Cardiac muscle cell (in vitro differentiated cells and primary cell): ENCODE data around the gene CYB5A. TPM values are rescaled to one million over a fixed set of nuclear protein-coding genes. Genes with fewer than 3 reads are reported as not detected.
A peak's percentile ranks its signal among the peaks of the same experiment; 100 is the strongest.

Experiments used
- DNase-seq, 2 donors: peaks; one replicate each; pipeline versions ENCODE4 v3.0.0 to v3.0.0-alpha.2; 2010 to 2017; ENCODE audit warnings: low read depth in 1 of 2, low spot score in 1 of 2
- H3K27ac ChIP-seq: fragments of 200-600 bp; sonication (generic); 2 replicates; pipeline ENCODE4 v1.5.1; 2016
- H3K27me3 ChIP-seq: fragments of 200-600 bp; sonication (generic); 2 replicates; pipeline ENCODE4 v1.6.0; 2016; ENCODE audit warnings: control low read depth
- H3K36me3 ChIP-seq: fragments of 200-600 bp; sonication (generic); 2 replicates; pipeline ENCODE4 v1.5.1; 2016; ENCODE audit warnings: control low read depth
- H3K4me1 ChIP-seq: fragments of 200-600 bp; sonication (generic); 2 replicates; pipeline ENCODE4 v1.8.1; 2017; ENCODE audit warnings: low read depth, mild to moderate bottlenecking, mixed run types
- H3K4me3 ChIP-seq: fragments of 200-600 bp; sonication (generic); 2 replicates; pipeline ENCODE4 v1.5.1; 2016; ENCODE audit warnings: mild to moderate bottlenecking
- H3K9me3 ChIP-seq: fragments of 200-600 bp; sonication (generic); 2 replicates; pipeline ENCODE4 v1.5.1; 2017; ENCODE audit warnings: low read depth, mild to moderate bottlenecking, control low read depth
- polyA plus RNA-seq: library from polyadenylated mRNA; unstranded; fragments of >200 nt; fragmentation: Nextera tagmentation; extraction: Ambion mirVana; gene quantifications from 2 replicates; pipeline ENCODE4 v1.2.1, GENCODE V29; 2016
- total RNA-seq: library from RNA; depleted of rRNA; stranded (reverse); fragments of >200 nt; gene quantifications from 2 replicates; pipeline ENCODE4 v1.2.3, GENCODE V29; 2016
- TF ChIP-seq, protein P1 (sequence below): IDR thresholded peaks from 2 replicates; pipeline ENCODE4 v1.5.1; 2012; ENCODE audit warnings: low read depth, mild to moderate bottlenecking, low read length

CYB5A gene
- total and polyA plus RNA-seq, 2 experiments from 2014 or later, result 150 to 201 TPM

- H3K27me3 ChIP-seq, result no peaks in the 10 kb centered on the region
- H3K9me3 ChIP-seq, result no peaks in the 10 kb centered on the region
- no peaks in the 10 kb centered on the region for H3K36me3 ChIP-seq
- no peak overlapping the region for H3K4me3 ChIP-seq
- DNase-seq, result peak in 1 of 2 donors; percentile 39
- TF ChIP-seq, protein P1, sequence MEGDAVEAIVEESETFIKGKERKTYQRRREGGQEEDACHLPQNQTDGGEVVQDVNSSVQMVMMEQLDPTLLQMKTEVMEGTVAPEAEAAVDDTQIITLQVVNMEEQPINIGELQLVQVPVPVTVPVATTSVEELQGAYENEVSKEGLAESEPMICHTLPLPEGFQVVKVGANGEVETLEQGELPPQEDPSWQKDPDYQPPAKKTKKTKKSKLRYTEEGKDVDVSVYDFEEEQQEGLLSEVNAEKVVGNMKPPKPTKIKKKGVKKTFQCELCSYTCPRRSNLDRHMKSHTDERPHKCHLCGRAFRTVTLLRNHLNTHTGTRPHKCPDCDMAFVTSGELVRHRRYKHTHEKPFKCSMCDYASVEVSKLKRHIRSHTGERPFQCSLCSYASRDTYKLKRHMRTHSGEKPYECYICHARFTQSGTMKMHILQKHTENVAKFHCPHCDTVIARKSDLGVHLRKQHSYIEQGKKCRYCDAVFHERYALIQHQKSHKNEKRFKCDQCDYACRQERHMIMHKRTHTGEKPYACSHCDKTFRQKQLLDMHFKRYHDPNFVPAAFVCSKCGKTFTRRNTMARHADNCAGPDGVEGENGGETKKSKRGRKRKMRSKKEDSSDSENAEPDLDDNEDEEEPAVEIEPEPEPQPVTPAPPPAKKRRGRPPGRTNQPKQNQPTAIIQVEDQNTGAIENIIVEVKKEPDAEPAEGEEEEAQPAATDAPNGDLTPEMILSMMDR, result no peak
- H3K27ac ChIP-seq, result peak overlapping the region; percentile 84
- H3K4me1 ChIP-seq, result peaks cover 40% of the 10 kb centered on the region
Measured at GRCh38 chr18:74255131-74255616, 36.6 kb downstream of the CYB5A start.

DNA sequence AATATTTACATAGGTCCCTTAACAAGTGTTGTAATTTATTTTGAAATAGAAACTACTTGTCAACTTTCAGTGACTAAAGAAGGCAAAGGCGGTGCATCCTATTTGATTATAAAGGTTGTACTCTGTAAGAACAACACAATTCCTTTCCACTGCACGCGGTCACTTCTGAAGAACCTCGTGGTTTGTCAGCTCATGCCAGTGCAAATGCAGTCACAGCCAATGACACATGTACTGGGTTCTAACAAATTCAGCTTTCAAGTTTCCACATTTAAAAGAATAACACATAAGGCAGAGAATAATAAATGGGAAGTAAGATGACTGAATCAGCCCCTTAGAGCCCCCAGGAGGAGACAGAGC lies 39.7 kb downstream of the CYB5A start:
- no peaks in the 10 kb centered on the region for H3K9me3 ChIP-seq
- TF ChIP-seq, protein P1, result no peak

DNA sequence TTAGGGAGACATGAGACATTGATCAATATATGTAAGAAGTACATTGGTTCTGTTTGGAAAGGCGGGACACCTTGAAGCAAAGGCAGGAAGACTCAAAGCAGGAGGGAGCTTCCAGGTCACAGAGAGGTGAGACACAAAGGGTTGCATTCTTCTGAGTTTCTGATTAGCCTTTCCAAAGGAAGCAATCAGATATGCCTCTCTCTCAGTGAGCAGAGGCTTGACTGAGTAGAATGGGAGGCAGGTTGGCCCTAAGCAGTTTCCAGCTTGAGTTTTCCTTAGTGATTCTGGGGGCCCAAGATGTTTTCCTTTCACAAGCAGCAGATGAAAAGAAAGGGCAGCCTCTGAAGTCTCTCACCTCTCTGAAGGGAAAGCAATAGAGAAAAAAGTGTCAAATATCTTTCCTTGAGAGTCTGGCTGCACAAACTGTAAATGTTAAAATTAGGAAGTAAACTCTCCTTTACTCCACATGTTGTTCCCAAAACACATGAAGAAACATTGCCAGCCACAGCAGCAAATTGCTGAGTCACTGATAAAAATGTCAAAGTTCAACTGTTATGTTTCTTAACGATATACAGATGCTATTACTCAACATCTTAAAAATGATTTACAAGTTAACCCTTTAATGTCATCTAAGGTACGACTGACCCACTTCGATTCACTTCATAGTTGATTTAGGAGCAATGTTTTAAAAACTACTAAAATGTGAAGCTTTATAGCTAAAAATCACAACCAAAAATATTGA lies 40.3 kb downstream of the CYB5A start:
- Histone ChIP-seq H3K4me1 (peaks cover 33% of the 10 kb centered on the region), H3K27me3 (no peaks in the 10 kb centered on the region), H3K27ac (peak overlapping the region; percentile 88), H3K36me3 (no peaks in the 10 kb centered on the region), H3K9me3 (no peaks in the 10 kb centered on the region), H3K4me3 (no peak overlapping the region)
- DNase-seq, result peak in 1 of 2 donors; percentile 92
- TF ChIP-seq, protein P1, result no peak

More for the DNA sequence above, 39.7 kb downstream of the CYB5A start:
- peak in 1 of 2 donors; percentile 66 for DNase-seq
- Histone ChIP-seq H3K4me3 (no peak overlapping the region), H3K27me3 (no peaks in the 10 kb centered on the region), H3K36me3 (no peaks in the 10 kb centered on the region), H3K4me1 (peaks cover 38% of the 10 kb centered on the region), H3K27ac (peak overlapping the region; percentile 88)

DNA sequence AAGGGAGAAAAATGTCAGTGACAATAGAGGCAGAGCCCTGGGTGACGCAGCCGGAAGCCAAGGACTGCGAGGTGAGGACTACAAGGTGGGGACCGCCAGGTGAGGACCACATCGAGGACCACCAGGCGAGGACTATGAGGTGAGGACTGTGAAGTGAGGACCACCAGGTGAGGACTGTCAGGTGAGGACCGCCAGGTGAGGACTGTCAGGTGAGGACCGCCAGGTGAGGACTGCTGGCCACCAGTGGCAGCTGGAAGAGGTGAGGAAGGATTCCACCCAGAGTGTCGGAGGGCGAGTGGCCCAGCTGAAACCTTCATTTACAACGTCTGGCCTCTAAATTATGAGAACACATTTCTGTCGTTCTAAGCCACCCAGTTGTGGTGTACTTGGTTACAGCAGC lies 41.6 kb downstream of the CYB5A start:
- H3K36me3 ChIP-seq, result no peaks in the 10 kb centered on the region
- no peak overlapping the region for H3K27ac ChIP-seq
- DNase-seq, result no peak
- peaks cover 19% of the 10 kb centered on the region for H3K4me1 ChIP-seq
- no peaks in the 10 kb centered on the region for H3K9me3 ChIP-seq
- H3K4me3 ChIP-seq, result no peak overlapping the region
- H3K27me3 ChIP-seq, result no peaks in the 10 kb centered on the region
- TF ChIP-seq, protein P1, result no peak

DNA sequence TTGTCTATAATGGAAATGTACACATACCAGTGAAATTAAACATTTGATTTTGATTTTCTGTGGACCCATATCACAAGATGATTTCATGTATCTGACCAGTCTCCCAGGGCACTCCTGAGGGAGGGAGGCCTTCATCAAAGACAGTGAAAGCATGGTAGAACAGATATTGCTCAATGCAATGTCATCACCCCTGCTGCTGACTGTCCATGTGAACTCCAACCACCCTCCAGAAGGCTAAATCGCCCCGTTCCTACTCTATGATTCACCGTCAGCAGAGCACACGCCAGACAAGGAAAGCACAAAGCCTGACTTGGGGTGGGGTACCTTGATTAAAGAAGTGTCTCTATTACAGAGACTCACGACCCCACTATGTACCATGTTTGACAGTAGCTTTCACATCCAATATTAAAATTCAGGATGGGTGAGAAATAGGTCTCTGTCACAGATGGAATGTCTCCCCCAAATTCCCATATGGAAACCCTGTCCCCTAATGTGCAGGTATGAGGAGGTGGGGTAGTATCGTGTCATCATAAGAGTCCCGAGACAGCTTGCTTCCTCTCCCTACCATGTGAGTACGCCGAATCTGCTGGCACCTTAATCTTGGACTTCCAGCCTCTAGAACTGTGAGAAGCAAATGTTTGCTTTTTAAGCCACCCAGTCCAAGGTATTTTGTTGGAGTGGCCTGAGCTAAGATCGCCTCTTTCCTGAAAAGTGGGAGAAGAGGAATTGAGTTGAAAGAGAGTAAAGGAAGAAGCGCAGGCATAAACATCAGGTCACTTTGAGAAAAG lies 42.4 kb downstream of the CYB5A start:
- TF ChIP-seq, protein P1, result no peak
- H3K4me3 ChIP-seq, result no peak overlapping the region
- no peaks in the 10 kb centered on the region for H3K36me3 ChIP-seq
- no peaks in the 10 kb centered on the region for H3K27me3 ChIP-seq
- H3K4me1 ChIP-seq, result peaks cover 19% of the 10 kb centered on the region
- H3K9me3 ChIP-seq, result no peaks in the 10 kb centered on the region
- H3K27ac ChIP-seq, result no peak overlapping the region
- DNase-seq, result peak in 1 of 2 donors; percentile 94
